ENCODE results near the gene MARF1. TPM values are rescaled to one million over a fixed set of nuclear protein-coding genes. Genes with fewer than 3 reads are reported as not detected.

Gene MARF1
- total RNA-seq, 4 donors from 2014 or later, result 31.2 to 43.2 (median 35.7) TPM

DNA sequence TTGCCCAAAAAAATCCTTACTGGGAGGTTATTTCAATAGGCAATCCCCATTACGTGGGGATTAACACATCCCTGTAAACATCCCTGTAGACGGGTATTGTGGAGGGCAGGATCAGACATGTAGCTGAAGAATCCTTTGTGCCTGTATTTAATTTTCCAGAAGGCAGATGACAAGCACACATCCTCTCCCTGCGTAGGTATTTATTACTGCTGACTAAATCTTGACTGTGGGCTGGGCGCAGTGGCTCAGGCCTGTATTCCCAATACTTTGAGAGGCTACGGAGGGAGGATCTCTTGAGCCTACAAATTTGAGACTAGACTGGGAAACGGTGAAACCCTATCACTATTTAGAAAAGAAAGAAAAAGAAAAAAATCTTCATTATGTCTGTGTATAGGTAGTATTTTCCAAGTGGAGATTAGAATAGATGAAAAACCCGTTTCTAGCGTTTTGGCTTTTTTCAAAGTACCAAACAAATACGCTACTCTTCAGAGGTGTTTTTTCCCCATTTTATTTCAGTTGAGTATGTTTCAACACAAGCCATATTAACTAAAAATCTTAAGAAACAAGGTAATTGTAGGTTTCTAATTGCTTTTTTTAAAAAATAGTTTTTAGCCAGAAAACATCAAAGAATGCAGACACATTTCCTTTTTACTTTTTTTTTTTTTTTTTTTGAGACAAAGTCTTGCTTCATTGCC, 1.5 kb upstream of the MARF1 start:
- H3K4me3 ChIP-seq (ENCODE audit: low read depth, poor library complexity, severe bottlenecking), result no peak overlapping the region
- intact Hi-C loops (cut with DNase I; ENCODE audit: low total_unique reads), result loop anchor here (1.0 kb wide), 1 partner anchor 28 kb away; no protein-coding TSS in a partner anchor
- DNase-seq (ENCODE audit: low spot score in 2 of 2), result peak in 1 of 2 donors; percentile 29
- 43% methylated on average over 9 of the region's 9 CpGs for WGBS, 2 donors
- TF ChIP-seq, protein P1, sequence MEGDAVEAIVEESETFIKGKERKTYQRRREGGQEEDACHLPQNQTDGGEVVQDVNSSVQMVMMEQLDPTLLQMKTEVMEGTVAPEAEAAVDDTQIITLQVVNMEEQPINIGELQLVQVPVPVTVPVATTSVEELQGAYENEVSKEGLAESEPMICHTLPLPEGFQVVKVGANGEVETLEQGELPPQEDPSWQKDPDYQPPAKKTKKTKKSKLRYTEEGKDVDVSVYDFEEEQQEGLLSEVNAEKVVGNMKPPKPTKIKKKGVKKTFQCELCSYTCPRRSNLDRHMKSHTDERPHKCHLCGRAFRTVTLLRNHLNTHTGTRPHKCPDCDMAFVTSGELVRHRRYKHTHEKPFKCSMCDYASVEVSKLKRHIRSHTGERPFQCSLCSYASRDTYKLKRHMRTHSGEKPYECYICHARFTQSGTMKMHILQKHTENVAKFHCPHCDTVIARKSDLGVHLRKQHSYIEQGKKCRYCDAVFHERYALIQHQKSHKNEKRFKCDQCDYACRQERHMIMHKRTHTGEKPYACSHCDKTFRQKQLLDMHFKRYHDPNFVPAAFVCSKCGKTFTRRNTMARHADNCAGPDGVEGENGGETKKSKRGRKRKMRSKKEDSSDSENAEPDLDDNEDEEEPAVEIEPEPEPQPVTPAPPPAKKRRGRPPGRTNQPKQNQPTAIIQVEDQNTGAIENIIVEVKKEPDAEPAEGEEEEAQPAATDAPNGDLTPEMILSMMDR (IDR thresholded peaks at IDR 0.05), result no peak
- TF ChIP-seq POLR2A (IDR thresholded peaks at IDR 0.05), result no peak

DNA sequence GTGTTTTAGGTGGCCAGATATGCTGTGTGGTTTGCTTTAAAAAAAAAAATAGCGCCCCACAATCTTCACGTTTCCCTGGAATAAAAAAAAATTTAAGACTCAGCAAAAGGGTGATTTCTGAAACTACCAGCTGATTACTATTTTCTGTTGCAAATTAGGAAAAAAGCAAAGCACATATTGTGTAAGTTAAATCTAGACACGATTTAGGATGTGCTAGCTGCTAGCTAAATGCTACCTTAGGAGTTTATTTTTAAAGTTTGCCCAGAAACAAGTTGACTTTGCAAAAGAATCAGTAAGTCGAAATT, 944 bp upstream of the MARF1 start:
- no peak for DNase-seq (ENCODE audit: low spot score in 2 of 2)
- intact Hi-C loops (cut with DNase I; ENCODE audit: low total_unique reads), result loop anchor here (1.0 kb wide), 1 partner anchor 28 kb away; no protein-coding TSS in a partner anchor
- TF ChIP-seq, protein P1 (IDR thresholded peaks at IDR 0.05), result no peak
- no peak for TF ChIP-seq POLR2A (IDR thresholded peaks at IDR 0.05)
- no peak overlapping the region for H3K4me3 ChIP-seq (ENCODE audit: low read depth, poor library complexity, severe bottlenecking)
- 5 to 6% methylated on average over 4 of the region's 4 CpGs for WGBS, 2 donors

DNA sequence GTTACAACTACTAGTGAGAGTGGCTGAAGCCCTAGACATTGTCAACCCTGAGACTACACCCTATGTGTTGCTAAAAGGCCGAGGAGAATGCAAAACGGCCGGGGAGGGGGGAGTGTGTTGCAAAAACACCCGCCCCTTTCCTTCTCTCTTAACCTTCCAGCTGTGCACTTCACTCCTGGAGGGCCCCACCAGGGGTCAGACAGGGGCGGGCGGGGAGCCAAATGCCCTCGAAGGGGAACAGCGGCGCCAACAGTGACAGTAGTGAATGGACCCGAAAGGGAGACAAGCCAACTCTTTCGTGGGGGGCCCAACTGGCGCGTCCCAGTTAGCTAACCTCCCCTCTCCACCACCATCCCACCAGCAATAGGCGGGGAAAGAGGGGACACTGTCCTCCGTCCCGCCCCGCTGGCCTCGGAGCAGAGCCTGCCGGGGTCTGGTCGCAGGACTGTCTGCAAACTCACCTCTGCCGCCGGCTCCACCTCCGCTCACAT, 352 bp downstream of the MARF1 start:
- no peak for TF ChIP-seq POLR2A (IDR thresholded peaks at IDR 0.05)
- TF ChIP-seq, protein P1 (IDR thresholded peaks at IDR 0.05), result no peak
- intact Hi-C loops (cut with DNase I; ENCODE audit: low total_unique reads), result no loop called here
- 0% methylated on average over 18 to 23 of the region's 23 CpGs for WGBS, 2 donors
- peak; percentile 69 to 96 for DNase-seq (ENCODE audit: low spot score in 2 of 2)
- peak overlapping the region; percentile 76 for H3K4me3 ChIP-seq (ENCODE audit: low read depth, poor library complexity, severe bottlenecking)

DNA sequence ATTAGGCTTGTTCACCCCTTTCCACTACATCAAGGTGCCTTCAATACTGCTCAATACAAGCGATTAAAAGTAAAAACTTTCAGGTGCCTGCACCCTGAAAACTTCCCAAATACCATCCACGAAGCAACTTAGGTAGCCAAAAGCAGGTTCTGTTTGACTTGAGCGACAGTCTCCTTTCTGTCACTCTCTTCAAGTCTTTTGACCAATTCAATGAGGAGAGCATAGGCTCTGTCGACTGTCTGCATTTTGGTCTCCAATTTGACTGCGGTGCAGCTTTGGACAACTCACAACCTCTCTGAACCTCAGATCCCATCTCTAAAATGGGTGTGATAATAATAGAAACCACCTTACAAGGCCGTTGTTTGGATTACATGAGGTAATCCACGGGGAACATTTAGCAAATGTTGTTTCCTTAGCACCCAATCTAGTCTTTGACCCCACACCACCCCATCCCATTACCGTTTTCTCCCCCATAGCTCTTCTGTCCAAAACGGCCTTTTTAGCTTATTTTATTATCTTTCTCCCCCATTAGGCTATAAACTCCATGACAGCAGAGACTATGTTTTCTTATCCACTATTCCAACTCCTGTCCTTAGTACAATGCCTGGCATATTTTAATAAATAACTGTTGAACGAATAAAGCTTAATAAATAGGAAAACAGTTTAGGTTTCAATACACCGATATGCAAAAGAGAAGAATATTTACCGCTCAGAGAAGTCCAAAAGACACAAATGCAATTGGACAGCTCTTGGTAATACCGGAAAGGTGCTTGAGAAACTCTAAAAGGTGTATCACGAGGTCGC, 999 bp downstream of the MARF1 start:
- peak overlapping the region; percentile 76 for H3K4me3 ChIP-seq (ENCODE audit: low read depth, poor library complexity, severe bottlenecking)
- DNase-seq (ENCODE audit: low spot score in 2 of 2), result no peak
- TF ChIP-seq POLR2A (IDR thresholded peaks at IDR 0.05), result no peak
- TF ChIP-seq, protein P1 (IDR thresholded peaks at IDR 0.05), result no peak
- intact Hi-C loops (cut with DNase I; ENCODE audit: low total_unique reads), result no loop called here
- 12 to 18% methylated on average over 15 of the region's 15 CpGs for WGBS, 2 donors

DNA sequence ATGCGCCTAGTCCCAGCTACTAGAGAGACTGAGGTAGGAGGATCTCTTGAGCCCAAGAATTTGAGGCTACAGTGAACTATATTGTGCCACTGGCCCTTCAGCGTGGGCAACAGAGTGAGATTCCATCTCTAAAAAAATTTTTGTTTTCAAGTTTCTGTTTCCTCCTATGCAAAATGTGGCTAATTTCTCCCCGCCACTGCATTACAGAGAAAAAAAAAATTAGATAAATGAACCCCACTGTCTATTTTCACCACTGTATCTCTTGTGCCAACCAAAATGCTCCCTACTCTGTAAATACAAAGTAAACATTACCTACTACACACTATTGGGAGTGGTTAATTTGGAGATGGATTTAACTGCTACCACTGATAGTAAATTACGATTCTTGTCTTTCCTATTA, 2.0 kb downstream of the MARF1 start:
- no peak overlapping the region for H3K4me3 ChIP-seq (ENCODE audit: low read depth, poor library complexity, severe bottlenecking)
- intact Hi-C loops (cut with DNase I; ENCODE audit: low total_unique reads), result no loop called here

More for the DNA sequence above, 2.0 kb downstream of the MARF1 start:
- no peak for DNase-seq (ENCODE audit: low spot score in 2 of 2)
- TF ChIP-seq, protein P1 (IDR thresholded peaks at IDR 0.05), result no peak
- no peak for TF ChIP-seq POLR2A (IDR thresholded peaks at IDR 0.05)
- WGBS, 2 donors, result 80 to 81% methylated on average over 4 of the region's 4 CpGs

Measured in lower leg skin (tissue), 4 donors.